Measurements from ENCODE around the gene NBL1.
A peak's percentile ranks its signal among the peaks of the same experiment; 100 is the strongest.

Gene NBL1

DNA sequence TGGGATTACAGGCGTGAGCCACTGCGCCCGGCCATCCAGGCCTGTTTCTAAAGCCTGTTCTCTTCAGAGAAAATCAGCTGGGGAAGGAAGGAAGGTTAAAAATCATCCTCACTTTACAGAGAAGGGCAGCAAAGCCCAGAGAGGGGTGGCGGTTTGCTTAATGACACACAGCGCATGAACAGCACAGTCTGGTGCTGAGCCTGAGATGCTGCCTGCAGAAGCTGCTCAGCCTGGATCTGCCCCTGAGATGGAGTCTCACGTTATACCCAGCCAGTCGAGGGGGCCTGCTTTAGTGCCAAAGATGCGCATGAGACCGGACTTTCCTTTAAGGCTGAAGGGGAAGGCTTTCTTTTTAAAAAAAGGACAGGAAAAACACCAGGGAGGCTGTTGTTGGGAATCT lies 41.9 kb downstream of the NBL1 start:
- no peak overlapping the region for H3K27ac Mint-ChIP-seq

GRCh38 chr1:19687414-19687813 lies 43.3 kb downstream of the NBL1 start:
- H3K4me3 Mint-ChIP-seq: no peak overlapping the region

More for the DNA sequence above, 41.9 kb downstream of the NBL1 start:
- no peaks in the 10 kb centered on the region for H3K9me3 Mint-ChIP-seq (ENCODE audit: low read depth)
- H3K4me1 Mint-ChIP-seq (ENCODE audit: low read depth): peaks cover 32% of the 10 kb centered on the region
- no peak overlapping the region for H3K4me3 Mint-ChIP-seq
- no peaks in the 10 kb centered on the region for H3K27me3 Mint-ChIP-seq
- H3K36me3 Mint-ChIP-seq: peaks cover 9% of the 10 kb centered on the region

GRCh38 chr1:19688041-19688842 lies 44.1 kb downstream of the NBL1 start:
- Mint-ChIP-seq H3K27me3 (no peaks in the 10 kb centered on the region), H3K4me3 (peak overlapping the region; percentile 54), H3K9me3 (ENCODE audit: low read depth) (no peaks in the 10 kb centered on the region), H3K4me1 (ENCODE audit: low read depth) (peaks cover 37% of the 10 kb centered on the region), H3K36me3 (peaks cover 14% of the 10 kb centered on the region), H3K27ac (peak overlapping the region; percentile 83)

More at GRCh38 chr1:19687414-19687813, 43.3 kb downstream of the NBL1 start:
- Mint-ChIP-seq H3K36me3 (peaks cover 14% of the 10 kb centered on the region), H3K27ac (peak overlapping the region; percentile 83), H3K4me1 (ENCODE audit: low read depth) (peaks cover 37% of the 10 kb centered on the region), H3K27me3 (no peaks in the 10 kb centered on the region), H3K9me3 (ENCODE audit: low read depth) (no peaks in the 10 kb centered on the region)

- Mint-ChIP-seq H3K4me1 (ENCODE audit: low read depth) (peaks cover 37% of the 10 kb centered on the region), H3K36me3 (peaks cover 15% of the 10 kb centered on the region), H3K27ac (peak overlapping the region; percentile 66), H3K9me3 (ENCODE audit: low read depth) (no peaks in the 10 kb centered on the region), H3K4me3 (no peak overlapping the region), H3K27me3 (no peaks in the 10 kb centered on the region)
Observed at GRCh38 chr1:19689085-19689757, 45.1 kb downstream of the NBL1 start.

DNA sequence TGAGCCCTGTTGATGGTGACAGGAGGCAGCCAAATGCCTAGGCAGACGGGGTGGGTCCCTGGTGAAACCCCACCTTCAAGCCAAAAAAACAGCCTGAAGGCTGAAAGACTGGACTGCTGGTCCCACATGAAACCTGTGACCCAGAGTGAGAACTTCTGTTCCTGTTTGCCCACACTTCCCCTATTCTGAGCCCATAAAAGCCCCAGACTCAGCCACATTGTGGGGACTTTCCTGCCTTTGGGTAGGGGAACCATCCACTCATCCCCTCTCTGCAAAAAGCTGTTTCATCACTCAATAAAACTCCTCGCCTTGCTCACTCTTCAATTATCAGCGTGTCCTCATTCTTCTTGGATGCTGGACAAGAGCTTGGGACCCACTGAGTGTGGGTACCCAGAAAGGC lies 45.7 kb downstream of the NBL1 start:
- no peak overlapping the region for H3K27ac Mint-ChIP-seq
- H3K4me1 Mint-ChIP-seq (ENCODE audit: low read depth): peaks cover 37% of the 10 kb centered on the region
- H3K9me3 Mint-ChIP-seq (ENCODE audit: low read depth): no peaks in the 10 kb centered on the region
- peaks cover 18% of the 10 kb centered on the region for H3K36me3 Mint-ChIP-seq
- H3K27me3 Mint-ChIP-seq: no peaks in the 10 kb centered on the region
- no peak overlapping the region for H3K4me3 Mint-ChIP-seq

GRCh38 chr1:19690342-19690741 lies 46.2 kb downstream of the NBL1 start:
- Mint-ChIP-seq H3K27me3 (no peaks in the 10 kb centered on the region), H3K4me3 (no peak overlapping the region), H3K9me3 (ENCODE audit: low read depth) (no peaks in the 10 kb centered on the region), H3K4me1 (ENCODE audit: low read depth) (peaks cover 37% of the 10 kb centered on the region), H3K27ac (no peak overlapping the region), H3K36me3 (peaks cover 18% of the 10 kb centered on the region)

DNA sequence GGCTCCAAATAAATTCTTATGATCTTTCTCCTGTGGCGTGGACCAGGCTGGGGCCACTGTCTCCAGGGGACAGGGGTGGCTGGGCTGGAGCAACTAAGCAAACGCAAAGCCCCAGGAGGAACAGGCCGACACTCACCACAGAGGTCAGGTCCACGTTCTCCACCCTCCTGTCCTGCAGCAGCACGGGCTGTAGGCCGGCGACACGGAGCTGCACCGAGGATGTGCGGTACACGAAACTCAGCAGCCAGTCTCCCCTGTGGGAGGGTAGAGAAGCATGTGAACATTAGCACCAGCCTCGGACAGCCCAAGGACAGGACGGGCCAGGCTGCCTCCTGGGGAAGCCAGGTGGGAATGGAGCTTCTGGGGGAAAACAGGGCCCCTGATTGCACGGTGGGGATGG lies 50.2 kb downstream of the NBL1 start:
- Mint-ChIP-seq H3K27me3 (no peaks in the 10 kb centered on the region), H3K4me3 (no peak overlapping the region), H3K27ac (no peak overlapping the region), H3K9me3 (ENCODE audit: low read depth) (no peaks in the 10 kb centered on the region), H3K4me1 (ENCODE audit: low read depth) (peaks cover 12% of the 10 kb centered on the region), H3K36me3 (peaks cover 15% of the 10 kb centered on the region)

GRCh38 chr1:19695772-19696171 lies 51.7 kb downstream of the NBL1 start:
- peaks cover 11% of the 10 kb centered on the region for H3K36me3 Mint-ChIP-seq
- no peak overlapping the region for H3K27ac Mint-ChIP-seq

DNA sequence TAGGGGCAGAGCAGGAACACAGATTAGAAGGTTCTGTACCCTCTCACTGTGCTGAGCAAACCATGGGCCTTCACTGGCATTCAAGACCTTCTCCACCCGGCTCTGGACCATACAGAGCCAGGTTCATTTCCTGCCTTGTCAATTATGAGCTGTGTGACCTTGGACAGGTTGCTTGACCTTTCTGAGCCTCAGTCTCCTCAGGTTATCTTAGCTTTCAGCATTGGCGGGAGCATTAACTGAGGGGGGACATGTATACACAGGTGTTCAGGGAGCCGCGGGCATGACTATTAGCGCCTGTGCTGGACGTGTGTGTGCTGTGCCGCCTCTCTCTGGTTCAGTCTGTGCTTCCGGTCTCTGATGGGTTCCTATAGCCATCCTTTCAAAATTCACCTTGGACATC lies 52.7 kb downstream of the NBL1 start:
- peaks cover 5% of the 10 kb centered on the region for H3K36me3 Mint-ChIP-seq
- H3K4me3 Mint-ChIP-seq: no peak overlapping the region
- no peaks in the 10 kb centered on the region for H3K27me3 Mint-ChIP-seq
- H3K9me3 Mint-ChIP-seq (ENCODE audit: low read depth): no peaks in the 10 kb centered on the region
- no peak overlapping the region for H3K27ac Mint-ChIP-seq
- no peaks in the 10 kb centered on the region for H3K4me1 Mint-ChIP-seq (ENCODE audit: low read depth)

More at GRCh38 chr1:19695772-19696171, 51.7 kb downstream of the NBL1 start:
- Mint-ChIP-seq H3K9me3 (ENCODE audit: low read depth) (no peaks in the 10 kb centered on the region), H3K4me1 (ENCODE audit: low read depth) (peaks cover 4% of the 10 kb centered on the region), H3K27me3 (no peaks in the 10 kb centered on the region), H3K4me3 (no peak overlapping the region)

- Mint-ChIP-seq H3K4me3 (no peak overlapping the region), H3K9me3 (ENCODE audit: low read depth) (no peaks in the 10 kb centered on the region), H3K4me1 (ENCODE audit: low read depth) (peaks cover 1% of the 10 kb centered on the region), H3K36me3 (peaks cover 5% of the 10 kb centered on the region), H3K27ac (no peak overlapping the region), H3K27me3 (no peaks in the 10 kb centered on the region)
Observed at GRCh38 chr1:19698181-19698580, 54.1 kb downstream of the NBL1 start.

- no peak overlapping the region for H3K4me3 Mint-ChIP-seq
- no peaks in the 10 kb centered on the region for H3K27me3 Mint-ChIP-seq
- peaks cover 8% of the 10 kb centered on the region for H3K4me1 Mint-ChIP-seq (ENCODE audit: low read depth)
- no peaks in the 10 kb centered on the region for H3K9me3 Mint-ChIP-seq (ENCODE audit: low read depth)
- H3K27ac Mint-ChIP-seq: no peak overlapping the region
- peaks cover 2% of the 10 kb centered on the region for H3K36me3 Mint-ChIP-seq
Observed at GRCh38 chr1:19700079-19700777, 56.1 kb downstream of the NBL1 start.

GRCh38 chr1:19703280-19703679 lies 59.2 kb downstream of the NBL1 start:
- Mint-ChIP-seq H3K36me3 (peaks cover 2% of the 10 kb centered on the region), H3K27me3 (no peaks in the 10 kb centered on the region), H3K27ac (no peak overlapping the region), H3K9me3 (ENCODE audit: low read depth) (no peaks in the 10 kb centered on the region), H3K4me3 (no peak overlapping the region), H3K4me1 (ENCODE audit: low read depth) (peaks cover 8% of the 10 kb centered on the region)

DNA sequence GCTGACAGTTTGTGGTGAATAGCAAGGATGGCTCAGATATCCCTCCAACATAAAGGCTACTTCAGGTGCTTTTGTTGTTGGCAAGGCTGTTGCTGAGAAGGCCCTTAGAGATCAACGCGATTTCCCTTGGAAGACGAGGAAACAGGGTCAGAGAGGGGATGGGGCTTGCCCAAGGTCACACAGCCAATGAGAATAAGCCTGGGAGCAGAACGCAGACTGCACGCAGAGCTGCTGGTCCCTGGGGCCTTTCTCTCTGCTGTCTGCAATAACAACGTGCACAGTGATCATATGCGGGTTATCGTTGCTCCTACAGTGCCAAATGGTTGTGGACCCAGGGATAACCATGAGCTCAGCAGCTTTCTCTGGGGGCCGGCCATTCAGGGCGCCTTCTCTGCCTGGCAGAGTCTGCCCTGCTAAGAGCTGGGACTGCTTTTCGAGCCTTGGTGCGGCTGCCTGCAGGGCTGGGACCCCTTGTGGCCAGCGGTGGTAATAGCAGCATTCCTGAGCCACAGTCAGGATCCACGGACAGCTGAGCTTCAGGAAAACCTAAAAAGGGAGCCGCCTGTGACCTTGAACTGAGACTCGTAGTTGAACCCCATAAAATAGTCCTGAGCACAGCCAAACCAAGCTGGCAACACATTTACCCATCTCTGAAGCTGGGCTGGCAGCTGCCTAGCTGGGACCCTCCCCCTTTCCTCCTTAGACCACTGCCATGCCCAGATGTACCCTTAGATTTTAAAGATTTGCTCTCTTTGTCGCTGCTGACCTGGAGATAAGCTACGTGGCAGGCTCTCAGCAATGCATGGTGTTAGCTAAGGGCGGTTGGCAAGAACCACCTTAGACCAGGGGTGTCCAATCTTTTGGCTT lies 60.4 kb downstream of the NBL1 start:
- Mint-ChIP-seq H3K27me3 (no peaks in the 10 kb centered on the region), H3K27ac (no peak overlapping the region), H3K4me3 (no peak overlapping the region), H3K9me3 (ENCODE audit: low read depth) (no peaks in the 10 kb centered on the region), H3K36me3 (peaks cover 5% of the 10 kb centered on the region), H3K4me1 (ENCODE audit: low read depth) (peaks cover 8% of the 10 kb centered on the region)

DNA sequence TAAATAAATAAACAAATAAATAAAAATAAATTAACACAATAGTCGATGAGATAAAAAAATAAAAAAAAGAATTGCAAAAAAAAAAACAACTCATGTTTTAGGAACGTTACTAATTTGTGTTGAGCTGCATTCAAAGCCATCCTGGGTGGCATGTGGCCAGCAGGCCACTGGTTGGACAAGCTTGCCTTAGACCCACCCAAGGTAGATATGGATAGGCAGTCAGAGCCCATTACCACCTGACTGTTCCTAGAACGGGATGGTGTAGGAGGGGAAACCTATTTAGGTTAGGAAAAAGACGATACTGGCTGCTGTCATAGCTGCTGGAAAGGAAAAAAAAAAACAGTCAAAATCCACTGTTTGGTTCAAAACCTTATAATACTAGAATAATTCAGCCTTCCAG lies 61.4 kb downstream of the NBL1 start:
- Mint-ChIP-seq H3K4me3 (no peak overlapping the region), H3K27me3 (no peaks in the 10 kb centered on the region), H3K27ac (no peak overlapping the region), H3K4me1 (ENCODE audit: low read depth) (peaks cover 8% of the 10 kb centered on the region), H3K36me3 (peaks cover 5% of the 10 kb centered on the region), H3K9me3 (ENCODE audit: low read depth) (no peaks in the 10 kb centered on the region)
